Caco-2 (cell line): ENCODE results near the gene CCDC184. TPM values are rescaled to one million over a fixed set of nuclear protein-coding genes. Genes with fewer than 3 reads are reported as not detected.
"Not testable (repeated sequence)": the region's sequence is repeated elsewhere in the genome, so short reads cannot be mapped to it uniquely, and the experiment has no call there.

ENCODE experiments used
- BruUV-seq: library from RNA; stranded (reverse); fragments of 400-500 nt; replicated peaks from 2 replicates; lab custom pipeline; 2021; lab: Mats Ljungman, UMichigan
- CTCF ChIA-PET: fragments of 300-600 bp; sonication (Branson Sonifier 250); formaldehyde crosslinking; loops from one replicate; lab custom pipeline; 2022; ENCODE audit warnings: antibody characterized with exemption; lab: Charles Lee
- POLR2A ChIA-PET: fragments of 300-600 bp; sonication (Branson Sonifier 250); formaldehyde crosslinking; loops from one replicate; lab custom pipeline; 2022; ENCODE audit warnings: antibody characterized with exemption; lab: Charles Lee
- DNase-seq, 2 experiments: peaks; one replicate each; pipeline versions ENCODE4 v3.0.0 to v3.0.0-alpha.2; 2020 to 2022
- H3K27me3 ChIP-seq: replicated peaks from 2 replicates; pipeline ENCODE4 v1.6.0; 2011; ENCODE audit warnings: low read length; ENCODE audit not compliant: control insufficient read depth, insufficient read depth
- H3K36me3 ChIP-seq: 2 replicates; pipeline ENCODE4 v1.5.1; 2011; ENCODE audit warnings: low read length; ENCODE audit not compliant: control insufficient read depth, insufficient read depth
- H3K4me1 ChIP-seq: fragments of 250-450 bp; sonication (Bioruptor Pico); 2 replicates; pipeline ENCODE4 v1.5.1; 2020; ENCODE audit warnings: mild to moderate bottlenecking
- H3K4me3 ChIP-seq: 2 replicates; pipeline ENCODE4 v1.5.1; 2011; ENCODE audit warnings: low read depth, mild to moderate bottlenecking, control low read depth, low read length
- H3K9me3 ChIP-seq: fragments of 250-450 bp; sonication (Bioruptor Pico); 2 replicates; pipeline ENCODE4 v1.5.1; 2020; ENCODE audit warnings: mild to moderate bottlenecking, moderate library complexity
- H3K27ac Mint-ChIP-seq: one replicate; pipeline ENCODE4 v1.8.0; 2022; ENCODE audit warnings: mixed read lengths; ENCODE audit not compliant: unreplicated experiment
- H3K27me3 Mint-ChIP-seq: one replicate; pipeline ENCODE4 v1.8.0; 2022; ENCODE audit warnings: mixed read lengths; ENCODE audit not compliant: insufficient read depth, unreplicated experiment
- H3K36me3 Mint-ChIP-seq: one replicate; pipeline ENCODE4 v1.8.0; 2022; ENCODE audit warnings: mild to moderate bottlenecking, mixed read lengths; ENCODE audit not compliant: insufficient read depth, unreplicated experiment
- H3K4me1 Mint-ChIP-seq: one replicate; pipeline ENCODE4 v1.8.0; 2022; ENCODE audit warnings: low read depth, mixed read lengths; ENCODE audit not compliant: unreplicated experiment
- H3K4me3 Mint-ChIP-seq: one replicate; pipeline ENCODE4 v1.8.0; 2022; ENCODE audit warnings: mild to moderate bottlenecking, moderate library complexity, mixed read lengths; ENCODE audit not compliant: unreplicated experiment
- H3K9me3 Mint-ChIP-seq: one replicate; pipeline ENCODE4 v1.8.0; 2022; ENCODE audit warnings: mixed read lengths; ENCODE audit not compliant: unreplicated experiment
- intact Hi-C: fragments of 100-400 bp; cut with micrococcal nuclease; formaldehyde crosslinking; loops from one replicate; pipeline ENCODE4 v1.10.0; 2022; ENCODE audit not compliant: unreplicated experiment
- total RNA-seq: library from RNA; stranded (reverse); gene quantifications from 2 replicates; pipeline ENCODE4 v1.2.3, GENCODE V29; 2022
- TF ChIP-seq, protein P1 (sequence below), 2 experiments: fragments of 200-600 bp in 1 of 2; IDR thresholded peaks; 1 replicate in 1 of 2; 2 replicates in 1 of 2; pipeline versions ENCODE4 v1.5.1 to v1.8.0; 2011 to 2022; ENCODE audit warnings: antibody characterized with exemption in 1 of 2, control low read depth in 1 of 2, inconsistent platforms in 1 of 2, low read depth in 1 of 2, low read length in 1 of 2, mild to moderate bottlenecking in 1 of 2, moderate library complexity in 1 of 2; ENCODE audit not compliant: insufficient read depth in 1 of 2, severe bottlenecking in 1 of 2, unreplicated experiment in 1 of 2

Gene CCDC184
- total RNA-seq, 1 experiment from 2014 or later, result 1.0 TPM

- Mint-ChIP-seq H3K4me3 (no peak overlapping the region), H3K27ac (peak overlapping the region; percentile 41), H3K27me3 (no peaks in the 10 kb centered on the region), H3K36me3 (peaks cover 22% of the 10 kb centered on the region), H3K9me3 (peaks cover 37% of the 10 kb centered on the region), H3K4me1 (peaks cover 27% of the 10 kb centered on the region)
- TF ChIP-seq, protein P1, sequence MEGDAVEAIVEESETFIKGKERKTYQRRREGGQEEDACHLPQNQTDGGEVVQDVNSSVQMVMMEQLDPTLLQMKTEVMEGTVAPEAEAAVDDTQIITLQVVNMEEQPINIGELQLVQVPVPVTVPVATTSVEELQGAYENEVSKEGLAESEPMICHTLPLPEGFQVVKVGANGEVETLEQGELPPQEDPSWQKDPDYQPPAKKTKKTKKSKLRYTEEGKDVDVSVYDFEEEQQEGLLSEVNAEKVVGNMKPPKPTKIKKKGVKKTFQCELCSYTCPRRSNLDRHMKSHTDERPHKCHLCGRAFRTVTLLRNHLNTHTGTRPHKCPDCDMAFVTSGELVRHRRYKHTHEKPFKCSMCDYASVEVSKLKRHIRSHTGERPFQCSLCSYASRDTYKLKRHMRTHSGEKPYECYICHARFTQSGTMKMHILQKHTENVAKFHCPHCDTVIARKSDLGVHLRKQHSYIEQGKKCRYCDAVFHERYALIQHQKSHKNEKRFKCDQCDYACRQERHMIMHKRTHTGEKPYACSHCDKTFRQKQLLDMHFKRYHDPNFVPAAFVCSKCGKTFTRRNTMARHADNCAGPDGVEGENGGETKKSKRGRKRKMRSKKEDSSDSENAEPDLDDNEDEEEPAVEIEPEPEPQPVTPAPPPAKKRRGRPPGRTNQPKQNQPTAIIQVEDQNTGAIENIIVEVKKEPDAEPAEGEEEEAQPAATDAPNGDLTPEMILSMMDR (IDR thresholded peaks at IDR 0.05; ENCODE audit: insufficient read depth in 1 of 2, low read depth in 1 of 2, low read length in 1 of 2, severe bottlenecking in 1 of 2, unreplicated experiment in 1 of 2), result no peak
- Histone ChIP-seq H3K4me1 (peaks cover 42% of the 10 kb centered on the region), H3K36me3 (no peaks in the 10 kb centered on the region), H3K9me3 (peaks cover 14% of the 10 kb centered on the region), H3K4me3 (no peak overlapping the region), H3K27me3 (no peaks in the 10 kb centered on the region)
- no TSS peak for BruUV-seq
- CTCF ChIA-PET, result no interaction called here
- POLR2A ChIA-PET, result no interaction called here
- intact Hi-C loops, result no loop called here
- DNase-seq, result no peak
Measured at GRCh38 chr12:48201516-48201915, 18.1 kb downstream of the CCDC184 start.

DNA sequence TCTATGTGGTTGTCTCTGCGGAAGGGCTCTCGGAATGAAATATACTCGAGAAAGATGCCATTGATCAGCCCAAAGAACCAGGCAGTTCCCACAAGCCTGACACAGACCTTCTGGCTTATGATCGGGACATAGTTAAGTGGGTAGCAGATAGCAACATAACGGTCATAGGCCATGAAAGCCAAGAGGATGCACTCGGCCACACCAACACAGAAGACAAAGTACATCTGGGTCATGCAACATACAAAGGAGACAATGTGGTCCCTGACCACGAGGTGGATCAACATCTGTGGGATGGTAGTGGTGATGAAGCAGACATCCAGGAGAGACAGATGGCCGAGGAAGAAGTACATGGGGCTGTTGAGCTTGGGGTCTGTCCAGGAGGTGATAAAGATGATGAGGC, 19.3 kb downstream of the CCDC184 start:
- H3K9me3 ChIP-seq, result peaks cover 24% of the 10 kb centered on the region
- intact Hi-C loops, result no loop called here
- Mint-ChIP-seq H3K27me3 (no peaks in the 10 kb centered on the region), H3K36me3 (peaks cover 22% of the 10 kb centered on the region), H3K4me1 (peaks cover 21% of the 10 kb centered on the region), H3K9me3 (peaks cover 43% of the 10 kb centered on the region), H3K27ac (no peak overlapping the region), H3K4me3 (no peak overlapping the region)
- TF ChIP-seq, protein P1 (IDR thresholded peaks at IDR 0.05; ENCODE audit: insufficient read depth in 1 of 2, low read depth in 1 of 2, low read length in 1 of 2, severe bottlenecking in 1 of 2, unreplicated experiment in 1 of 2), result no peak
- BruUV-seq, result no TSS peak
- DNase-seq, result no peak
- H3K4me1 ChIP-seq, result peaks cover 31% of the 10 kb centered on the region
- no peaks in the 10 kb centered on the region for H3K36me3 ChIP-seq
- H3K27me3 ChIP-seq, result no peaks in the 10 kb centered on the region
- ChIA-PET CTCF (no interaction called here), POLR2A (no interaction called here)
- no peak overlapping the region for H3K4me3 ChIP-seq

- Histone ChIP-seq H3K36me3 (no peaks in the 10 kb centered on the region), H3K4me1 (peaks cover 26% of the 10 kb centered on the region), H3K27me3 (no peaks in the 10 kb centered on the region), H3K9me3 (peaks cover 24% of the 10 kb centered on the region), H3K4me3 (no peak within 1 kb of the TSS)
- CTCF ChIA-PET, result no interaction called here
- BruUV-seq, result no TSS peak
- intact Hi-C loops, result no loop called here
- POLR2A ChIA-PET, result no interaction called here
- no peak for DNase-seq
- H3K4me3 Mint-ChIP-seq, result no peak within 1 kb of the TSS
- peak within 1 kb of the TSS; percentile 41 for H3K27ac Mint-ChIP-seq
- TF ChIP-seq, protein P1 (IDR thresholded peaks at IDR 0.05; ENCODE audit: insufficient read depth in 1 of 2, low read depth in 1 of 2, low read length in 1 of 2, severe bottlenecking in 1 of 2, unreplicated experiment in 1 of 2), result no peak
- no peaks in the 10 kb centered on the region for H3K27me3 Mint-ChIP-seq
- peaks cover 21% of the 10 kb centered on the region for H3K4me1 Mint-ChIP-seq
- peaks cover 43% of the 10 kb centered on the region for H3K9me3 Mint-ChIP-seq
- H3K36me3 Mint-ChIP-seq, result peaks cover 22% of the 10 kb centered on the region
Measured at GRCh38 chr12:48203192-48203591, 19.7 kb downstream of the CCDC184 start, which contains the start of gene OR10AD1. Gene OR10AD1, minus strand, starts transcription at chr12:48203292. Its CDS starts 0 bp downstream, at chr12:48203292.

- BruUV-seq, H3K27me3 Mint-ChIP-seq: not testable (repeated sequence)
- H3K9me3 Mint-ChIP-seq, result peaks cover 15% of the 10 kb centered on the region
Measured at GRCh38 chr12:48209495-48209894, 26.1 kb downstream of the CCDC184 start.

More at GRCh38 chr12:48209495-48209894, 26.1 kb downstream of the CCDC184 start:
- CTCF ChIA-PET, H3K4me3 Mint-ChIP-seq, H3K4me1 Mint-ChIP-seq, DNase-seq, POLR2A ChIA-PET, H3K4me1 ChIP-seq, H3K36me3 Mint-ChIP-seq, intact Hi-C loops, H3K4me3 ChIP-seq, H3K27ac Mint-ChIP-seq, H3K36me3 ChIP-seq, H3K27me3 ChIP-seq: not testable (repeated sequence)
- H3K9me3 ChIP-seq, result peaks cover 19% of the 10 kb centered on the region
